HG03378 (cell line): ENCODE results near the gene SCYGR1.
"Not testable (repeated sequence)": the region's sequence is repeated elsewhere in the genome, so short reads cannot be mapped to it uniquely, and the experiment has no call there.

Source experiments
- ATAC-seq: cut with Tn5 transposase; IDR thresholded peaks from one replicate; pipeline ENCODE4 v1.9.1; 2021; ENCODE audit warnings: mild to moderate bottlenecking, moderate library complexity; ENCODE audit not compliant: unreplicated experiment

The SCYGR1 gene, protein sequence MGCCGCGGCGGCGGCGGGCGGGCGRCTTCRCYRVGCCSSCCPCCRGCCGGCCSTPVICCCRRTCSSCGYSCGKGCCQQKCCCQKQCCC

DNA sequence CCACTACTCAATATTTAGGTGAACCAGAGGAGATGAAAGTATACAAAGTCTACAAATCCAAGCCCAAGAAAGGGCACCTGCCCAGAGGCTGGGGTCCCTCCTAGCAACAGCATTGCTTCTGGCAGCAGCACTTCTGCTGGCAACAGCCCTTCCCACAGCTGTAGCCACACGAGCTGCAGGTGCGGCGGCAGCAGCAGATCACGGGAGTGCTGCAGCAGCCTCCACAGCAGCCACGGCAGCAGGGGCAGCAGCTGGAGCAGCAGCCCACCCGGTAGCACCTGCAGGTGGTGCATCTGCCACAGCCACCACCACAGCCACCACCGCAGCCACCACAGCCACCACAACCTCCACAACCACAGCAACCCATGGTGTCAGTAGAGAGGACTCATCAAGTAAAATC lies at the start of gene SCYGR1:
SCYGR1 (minus strand) TSS at position 367 of the 400 bp plus-strand sequence; CDS start at position 367, 0 bp downstream.
- not testable (repeated sequence) for ATAC-seq

DNA sequence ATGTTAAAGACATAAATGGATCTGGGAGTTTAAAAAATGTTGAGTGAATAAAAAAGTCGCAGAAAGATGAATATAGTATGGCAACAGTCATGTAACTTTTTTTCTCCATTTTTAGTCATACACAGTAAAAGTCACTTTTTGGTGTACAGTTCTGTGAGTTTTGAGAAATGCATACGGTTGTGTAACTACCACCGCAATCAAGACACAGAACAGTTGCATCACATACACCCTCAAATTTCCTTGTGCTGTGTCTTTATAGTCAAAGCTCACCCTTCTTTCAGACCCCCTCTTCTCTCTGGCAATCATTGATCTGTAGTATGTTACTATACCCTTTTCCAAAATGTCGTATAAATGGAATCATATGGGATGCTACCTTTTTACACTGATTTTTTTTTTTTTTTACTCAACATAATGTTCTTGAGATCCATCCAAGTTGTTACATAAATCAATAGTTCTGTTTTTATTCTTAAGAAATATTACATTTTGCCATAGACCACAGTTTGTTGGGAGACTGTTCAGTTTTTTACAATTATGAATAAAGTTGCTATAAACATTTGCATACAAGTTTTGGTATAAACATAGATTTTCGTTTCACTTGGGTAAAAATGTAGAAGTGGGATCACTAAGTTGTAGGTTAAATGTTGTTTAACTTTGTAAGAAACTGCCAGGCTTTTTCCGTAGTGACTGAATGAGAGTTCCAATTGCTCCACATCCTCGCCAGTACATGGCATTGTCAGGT lies 48.9 kb upstream of the SCYGR1 start:
- no peak for ATAC-seq

DNA sequence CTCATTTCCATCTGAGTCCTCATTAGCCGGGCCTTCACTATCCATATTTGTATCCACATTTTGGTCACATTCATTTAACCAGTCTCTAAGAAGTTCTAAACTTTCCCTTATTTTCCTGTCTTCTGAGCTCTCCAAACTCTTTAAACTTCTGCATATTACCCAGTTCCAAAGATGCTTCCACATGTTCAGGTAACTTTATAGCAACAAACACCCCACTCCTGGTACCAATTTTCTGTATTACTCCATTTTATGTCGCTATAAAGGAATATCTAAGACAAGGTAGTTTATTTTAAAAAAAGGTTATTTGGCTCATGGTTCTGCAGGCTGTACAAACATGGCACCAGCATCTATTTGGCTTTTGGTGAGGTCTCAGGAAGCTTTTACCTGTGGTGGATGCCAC lies 45.4 kb upstream of the SCYGR1 start:
- no peak for ATAC-seq

DNA sequence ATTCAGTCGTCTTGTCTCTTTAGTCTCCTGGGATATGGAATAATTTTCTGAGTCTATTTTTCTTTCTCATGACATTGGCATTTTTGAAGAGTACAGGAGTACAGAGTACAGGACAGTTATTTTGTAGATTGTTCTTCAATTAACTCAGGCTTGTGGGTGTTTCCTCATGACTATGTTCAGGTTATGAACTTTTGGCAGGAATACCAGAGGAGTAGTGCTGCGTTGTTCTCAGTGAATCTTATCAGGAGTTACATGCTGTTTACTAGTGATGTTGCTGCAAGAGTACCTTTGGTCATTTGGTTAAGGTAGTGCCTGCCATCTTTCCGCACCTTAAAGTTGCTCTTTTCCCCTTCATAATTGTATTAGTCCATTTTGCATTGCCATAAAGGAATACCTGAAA lies 42.9 kb upstream of the SCYGR1 start:
- ATAC-seq: no peak

DNA sequence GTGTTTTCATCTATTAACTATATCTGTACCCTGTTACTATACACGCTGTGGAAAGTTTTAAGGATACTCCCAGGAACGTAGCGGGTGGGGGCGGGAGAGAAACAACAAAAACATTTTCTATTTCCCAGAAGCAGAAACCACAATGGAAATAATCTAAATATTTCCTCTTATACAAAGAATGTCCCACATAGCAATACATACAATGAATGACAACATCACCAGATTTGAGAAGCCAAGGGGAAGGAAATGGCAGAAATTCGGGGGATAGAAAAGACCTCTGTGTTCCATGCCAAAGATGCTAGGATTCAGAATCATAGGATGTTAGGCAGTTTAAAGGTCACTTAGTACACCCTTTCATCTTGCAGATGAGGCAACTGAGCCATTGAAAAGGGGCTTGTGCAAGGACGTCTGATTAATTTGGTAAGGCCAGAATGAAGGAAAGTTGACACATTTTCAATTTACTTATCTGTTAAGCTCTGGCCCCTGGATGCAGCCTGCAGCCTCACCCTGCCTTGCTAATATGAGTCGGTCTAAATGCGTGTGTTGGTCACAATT lies 41.1 kb upstream of the SCYGR1 start:
- no peak for ATAC-seq

DNA sequence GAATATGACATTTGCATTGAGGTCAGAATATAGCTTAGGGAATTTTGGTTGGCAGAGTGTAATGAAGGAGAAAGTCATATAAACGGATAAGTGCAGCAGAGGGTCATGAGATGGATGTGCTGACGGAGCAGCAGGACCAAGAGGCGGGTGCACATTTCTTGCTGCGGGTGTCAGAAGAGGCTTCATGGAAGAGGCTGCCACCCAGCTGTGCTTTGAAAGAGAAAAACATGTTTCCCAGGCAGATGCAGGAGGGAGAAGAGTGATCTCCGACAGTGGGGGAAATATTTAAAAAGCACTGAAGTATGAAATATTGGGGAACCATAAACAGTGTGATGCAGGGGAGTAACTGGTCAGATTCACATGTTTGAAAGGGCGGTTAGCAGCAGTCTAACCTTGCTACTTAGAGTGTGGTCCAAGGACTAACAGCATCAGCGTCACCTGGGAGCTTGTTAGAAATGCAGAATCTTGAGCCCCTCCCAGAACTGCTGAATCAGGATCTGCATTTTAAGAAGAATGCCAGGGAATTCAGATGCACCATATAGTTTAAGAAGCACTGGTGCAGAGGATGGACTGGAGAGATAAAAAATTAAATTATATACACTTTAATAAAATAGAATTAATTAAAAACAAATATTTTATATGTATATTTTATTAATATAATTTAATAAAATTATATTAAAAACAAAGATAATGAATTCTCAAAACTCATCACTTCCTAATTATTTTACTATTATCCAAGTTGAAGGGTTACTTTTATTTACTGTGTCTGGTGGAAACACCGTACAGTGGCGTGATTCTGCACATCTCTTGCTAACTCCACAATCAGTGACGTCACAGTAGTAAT lies 36.1 kb upstream of the SCYGR1 start:
- no peak for ATAC-seq

DNA sequence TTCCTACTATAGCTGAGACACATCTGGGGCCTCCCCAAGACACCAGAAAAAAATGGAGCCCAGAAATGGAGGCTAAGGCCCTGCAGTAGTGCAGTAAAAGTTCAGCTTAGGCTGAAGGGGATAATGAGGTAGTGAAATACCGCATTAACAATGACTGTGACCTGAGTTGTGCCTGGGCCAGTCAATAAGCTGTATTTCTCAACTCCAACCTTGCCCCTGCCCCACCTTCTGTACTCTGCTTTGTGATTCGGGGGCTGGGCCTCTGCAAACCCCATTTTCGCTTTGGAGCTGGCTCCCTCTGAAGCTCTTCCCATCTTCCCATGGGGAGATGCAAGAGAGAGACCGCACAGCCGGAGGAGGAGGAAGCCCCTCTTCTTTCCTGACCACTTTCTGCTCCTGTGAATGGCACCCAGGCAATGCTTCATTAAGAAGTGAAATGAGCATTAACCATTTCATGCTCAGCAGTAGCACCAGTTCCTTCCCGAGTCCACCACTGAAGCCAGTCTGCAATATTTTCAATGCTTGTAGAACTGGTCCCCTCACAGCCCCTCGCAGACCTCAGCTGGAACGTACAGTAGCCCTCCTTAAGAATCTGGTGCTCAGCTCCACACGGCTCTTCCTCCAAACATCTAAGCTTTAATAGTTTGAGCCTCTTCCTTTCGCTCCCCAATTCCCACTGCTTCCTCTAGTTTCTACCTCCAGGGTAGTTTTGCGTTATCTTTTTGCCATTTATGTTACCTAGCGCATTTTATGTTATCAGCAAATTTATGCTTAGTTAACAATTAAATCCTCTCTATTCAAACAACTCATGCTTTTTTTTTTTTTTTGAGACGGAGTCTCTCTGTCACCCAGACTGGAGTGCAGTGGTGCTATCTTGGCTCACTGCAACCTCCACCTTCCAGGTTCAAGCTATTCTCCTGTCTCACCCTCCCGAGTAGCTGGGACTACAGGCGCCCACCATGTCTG lies 32.6 kb upstream of the SCYGR1 start:
- no peak for ATAC-seq

DNA sequence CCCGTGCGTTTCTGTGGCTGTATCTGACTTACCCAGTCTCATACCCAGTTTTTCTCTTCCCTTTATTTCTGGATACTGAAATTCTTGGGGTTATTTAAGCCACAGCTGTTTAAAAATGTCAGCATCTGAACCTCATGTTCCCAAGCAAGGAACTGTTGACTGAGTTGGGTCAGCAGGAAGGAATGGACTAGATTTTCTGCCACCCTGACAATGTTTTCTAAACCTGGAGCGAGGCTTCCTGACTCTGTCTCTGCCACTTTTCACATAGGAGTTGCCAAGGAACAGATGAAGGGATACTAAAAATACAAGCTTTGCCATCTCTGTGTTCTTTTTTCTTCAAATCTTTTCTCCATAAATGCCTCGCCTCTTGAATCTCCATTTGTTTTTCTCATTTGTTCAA lies 29.0 kb upstream of the SCYGR1 start:
- ATAC-seq: no peak

DNA sequence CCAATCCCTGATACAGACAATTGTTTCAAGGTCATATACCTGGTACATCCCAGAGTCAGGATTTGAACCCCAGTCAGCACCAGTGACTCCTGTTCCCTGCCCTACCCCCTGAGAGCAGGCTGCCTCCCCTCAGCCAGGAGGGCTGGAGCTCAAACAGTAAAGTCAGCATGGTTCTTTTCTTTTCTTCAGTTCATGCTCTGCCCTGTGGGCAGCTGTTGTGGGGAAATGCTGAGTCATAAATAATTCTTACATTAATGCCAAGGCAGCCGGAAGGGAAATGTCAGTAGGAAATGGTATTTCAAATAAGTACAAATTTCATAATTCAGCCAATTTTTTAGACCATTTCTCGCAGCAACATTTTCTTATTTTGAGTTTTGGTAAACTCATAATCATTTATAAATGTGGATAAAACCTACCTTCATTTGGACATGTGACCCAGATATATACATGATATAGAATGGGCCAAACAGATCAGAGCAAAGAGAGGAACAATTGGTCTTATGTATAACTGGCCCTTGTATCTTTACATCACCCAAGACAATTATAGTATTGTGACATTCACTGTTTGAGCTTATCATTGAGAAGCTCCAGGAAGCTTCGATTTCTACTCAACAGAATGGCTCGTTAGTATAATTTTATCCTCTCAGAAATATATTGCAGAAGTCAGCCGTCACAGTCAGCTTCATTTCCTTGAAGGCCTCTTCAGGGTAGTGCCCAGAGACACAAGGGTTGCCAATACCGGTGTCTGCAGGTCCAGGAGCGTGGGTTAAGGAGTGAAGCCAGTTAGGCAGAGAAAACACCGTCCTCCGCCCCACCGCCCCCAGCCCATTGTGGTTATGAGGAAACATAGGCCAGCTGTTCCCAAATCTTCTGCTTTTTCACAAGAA lies 28.0 kb upstream of the SCYGR1 start:
- no peak for ATAC-seq

DNA sequence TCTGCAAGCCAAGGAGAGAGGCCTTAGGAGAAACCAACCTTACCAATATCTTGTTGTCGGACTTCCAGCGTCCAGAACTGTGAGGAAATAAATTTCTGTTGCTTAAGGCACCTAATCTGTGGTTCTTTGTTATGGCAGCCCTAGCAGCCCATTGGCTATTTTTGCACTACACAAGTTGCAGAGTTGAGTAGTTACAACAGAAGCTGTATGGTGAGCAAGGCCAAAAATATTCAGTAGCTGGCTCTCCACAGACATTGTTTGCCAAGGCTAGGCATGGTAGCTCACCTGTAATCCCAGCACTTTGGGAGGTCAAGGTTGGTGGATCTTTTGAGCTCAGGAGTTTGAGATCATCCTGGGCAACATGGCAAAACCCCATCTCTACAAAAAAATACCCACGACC lies 27.1 kb upstream of the SCYGR1 start:
- ATAC-seq: no peak

DNA sequence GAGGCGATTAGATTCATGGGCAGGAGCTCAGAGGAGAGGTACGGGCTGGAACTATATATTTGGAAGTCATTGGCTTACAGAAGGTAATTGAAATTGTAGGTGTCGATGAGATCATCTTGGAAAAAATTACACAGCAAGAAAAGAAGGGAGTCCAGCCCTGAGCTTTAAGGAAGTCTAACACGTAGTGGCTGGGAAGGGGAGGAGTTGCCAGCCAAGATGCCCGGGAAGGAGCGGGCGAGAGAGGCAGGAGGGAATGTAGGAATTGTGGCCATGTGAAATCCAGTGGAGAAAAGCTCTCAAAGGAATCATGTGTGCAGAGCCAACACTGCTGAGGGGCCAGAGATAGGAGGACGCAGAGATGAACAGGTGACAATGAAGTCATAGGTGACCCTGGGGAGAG lies 25.6 kb upstream of the SCYGR1 start:
- ATAC-seq: no peak

DNA sequence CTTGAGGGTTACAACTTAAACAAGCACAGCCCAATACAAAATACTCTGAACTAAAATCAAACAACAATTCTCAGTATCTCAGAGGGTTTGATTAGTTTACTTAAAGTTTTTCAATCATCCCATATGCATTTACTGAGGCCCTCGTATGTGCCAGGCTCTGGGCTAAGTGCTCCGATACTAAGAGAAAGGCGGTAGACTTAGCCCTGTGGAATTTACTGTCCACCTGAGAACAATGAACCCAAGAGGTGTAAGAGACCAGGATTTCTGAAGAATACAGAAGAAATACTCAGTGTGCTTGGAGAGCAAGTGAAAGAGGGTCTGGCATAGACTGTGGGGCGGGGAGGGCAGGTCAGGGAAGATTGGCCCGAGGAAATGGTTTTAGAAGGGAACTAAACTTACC lies 25.1 kb upstream of the SCYGR1 start:
- no peak for ATAC-seq

DNA sequence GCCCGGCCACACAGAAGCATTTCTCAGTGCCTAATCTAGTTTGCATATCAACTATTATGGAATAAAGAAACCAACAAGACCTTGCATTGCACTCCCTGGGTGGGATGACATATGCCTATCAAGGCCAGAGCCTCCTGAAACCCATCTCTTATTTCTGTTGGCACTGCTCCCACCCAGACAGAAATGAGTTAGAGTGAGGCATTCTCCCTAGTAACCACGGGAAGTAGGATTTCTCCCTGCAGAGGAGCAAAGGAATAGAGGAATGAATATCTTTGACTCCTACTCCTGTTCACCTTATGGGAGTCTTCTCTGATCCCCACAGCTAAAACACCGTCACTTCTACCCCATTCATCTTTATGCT lies 24.2 kb upstream of the SCYGR1 start:
- no peak for ATAC-seq

DNA sequence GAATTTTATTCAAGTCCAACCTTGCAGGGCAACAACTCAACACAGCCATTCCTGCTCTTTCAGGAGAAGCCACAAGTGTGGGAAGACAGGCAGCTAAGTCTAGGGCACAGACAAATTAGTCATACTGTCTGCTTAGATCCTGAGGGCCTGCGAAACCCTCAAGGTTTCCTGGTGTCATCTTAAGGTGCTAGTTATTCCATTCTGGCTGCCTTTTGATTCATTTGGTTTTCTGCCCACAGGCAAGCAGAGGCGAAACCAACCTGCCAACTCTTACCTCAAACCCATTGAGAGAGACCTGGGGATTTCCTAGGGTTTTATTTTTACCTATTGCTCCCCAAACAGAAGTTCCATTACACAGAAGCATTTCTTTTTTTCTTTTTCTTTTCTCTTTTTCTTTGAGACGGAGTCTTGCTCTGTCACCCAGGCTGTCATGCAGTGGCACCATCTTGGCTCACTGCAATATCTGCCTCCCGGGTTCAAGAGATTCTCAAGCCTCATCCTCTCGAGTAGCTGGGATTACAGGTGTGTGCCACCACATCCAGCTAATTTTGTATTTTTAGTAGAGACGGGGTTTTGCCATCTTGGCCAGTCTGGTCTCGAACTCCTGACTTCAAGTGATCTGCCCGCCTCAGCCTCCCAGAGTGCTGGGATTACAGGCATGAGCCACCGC lies 23.7 kb upstream of the SCYGR1 start:
- peak; percentile 88 for ATAC-seq

DNA sequence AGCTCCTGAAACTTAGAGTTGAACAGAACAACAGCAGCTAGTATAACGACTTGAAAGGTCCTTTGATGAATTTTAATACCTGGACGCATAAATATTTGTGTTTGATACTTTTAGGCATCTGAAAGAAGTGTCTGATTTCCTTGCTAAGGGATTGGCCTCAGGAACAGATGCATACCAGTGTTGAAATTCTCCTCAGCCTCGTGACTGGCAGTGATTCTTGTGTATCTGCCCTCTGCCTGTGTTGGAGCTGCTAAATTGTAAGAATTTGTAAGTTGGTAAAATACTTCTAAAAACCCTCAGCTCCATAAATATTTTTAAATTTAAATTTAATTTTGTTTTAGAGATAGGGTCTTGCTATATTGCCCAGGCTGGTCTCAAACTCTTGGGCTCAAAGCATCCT lies 22.4 kb upstream of the SCYGR1 start:
- ATAC-seq: no peak

DNA sequence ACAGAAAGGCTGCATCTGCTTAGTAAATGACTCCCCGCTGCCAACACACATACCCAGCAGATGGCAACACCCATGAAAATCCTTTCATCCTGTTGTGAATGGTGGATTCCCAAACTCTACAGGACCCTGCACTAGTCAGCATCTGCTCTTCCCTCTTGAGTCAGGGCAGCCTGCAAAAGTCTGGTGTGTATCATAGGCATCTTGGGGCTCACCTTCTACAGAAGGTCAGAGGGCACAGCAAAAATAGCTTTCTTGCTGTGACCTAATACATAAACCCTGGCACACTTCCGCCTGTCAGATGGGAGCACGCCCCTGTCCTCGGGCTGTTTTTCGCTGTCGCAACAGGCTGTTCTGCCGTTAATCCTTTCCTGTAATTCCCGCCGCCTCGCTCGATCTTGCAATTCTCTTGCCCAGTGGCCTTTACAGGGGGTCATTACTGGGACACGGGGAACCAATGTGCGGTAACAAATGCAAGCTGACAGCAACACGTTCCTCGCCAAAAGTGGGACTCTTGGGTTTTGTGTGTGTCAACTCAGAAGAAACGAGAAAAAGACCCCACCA lies 19.9 kb upstream of the SCYGR1 start:
- ATAC-seq: no peak

DNA sequence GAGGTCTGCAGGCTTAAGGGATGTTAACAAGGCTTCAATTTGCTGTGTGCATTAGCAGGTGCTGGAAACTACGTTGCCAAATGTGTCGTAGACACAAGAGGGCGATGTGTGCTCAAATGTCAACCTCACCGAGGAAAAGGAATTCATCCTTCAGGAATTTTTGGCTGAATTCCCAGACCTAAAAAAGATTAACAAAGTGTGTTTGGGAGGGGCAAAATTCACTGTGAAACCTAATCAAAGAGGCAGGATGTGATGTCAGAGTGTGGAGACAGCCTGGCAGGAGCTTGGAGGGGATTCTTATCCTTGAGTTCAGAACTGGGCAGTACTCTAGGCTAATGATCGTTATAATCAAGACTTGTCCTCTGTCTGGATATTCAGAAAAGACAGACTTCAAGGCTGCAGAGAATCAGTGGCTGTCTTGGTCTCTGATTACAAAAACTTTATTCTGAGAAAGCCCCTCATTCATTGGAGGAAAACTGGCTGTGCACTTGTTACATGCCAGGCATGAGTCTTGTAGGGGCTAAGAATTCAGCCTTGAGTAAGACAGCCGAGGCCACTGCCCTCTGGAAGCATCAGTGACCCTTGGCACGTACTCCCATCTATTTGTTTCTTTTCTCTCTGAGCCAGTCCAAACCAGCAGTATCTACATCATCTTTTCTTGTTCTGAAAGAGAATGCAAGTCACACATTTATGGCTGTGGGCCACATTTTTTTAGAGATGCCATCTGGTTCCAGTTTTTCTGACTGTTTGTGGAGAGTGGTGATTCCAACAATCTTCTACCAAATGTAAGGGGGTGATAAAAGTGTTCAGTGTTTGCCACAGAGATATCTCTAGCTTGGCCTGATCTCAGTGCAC lies 18.7 kb upstream of the SCYGR1 start:
- peak; percentile 52 for ATAC-seq
